B cell (primary cell): ENCODE measurements around the gene ZNF23. TPM values are rescaled to one million over a fixed set of nuclear protein-coding genes. Genes with fewer than 3 reads are reported as not detected.

Source experiments
- ATAC-seq: fragments of 200-7000 bp; cut with Tn5 transposase; one replicate; pipeline ENCODE4 v1.10.0; 2021; ENCODE audit warnings: low read depth, mild to moderate bottlenecking, moderate number of reproducible peaks, moderate library complexity
- CTCF ChIA-PET: fragments of 350-600 bp; sonication (Branson Sonifier 250); formaldehyde crosslinking; loops from one replicate; lab custom pipeline; 2021; ENCODE audit warnings: antibody characterized with exemption, inconsistent platforms; lab: Charles Lee
- POLR2A ChIA-PET: fragments of 350-600 bp; sonication (Branson Sonifier 250); formaldehyde crosslinking; loops from one replicate; lab custom pipeline; 2021; ENCODE audit warnings: antibody characterized with exemption; lab: Charles Lee
- DNase-seq: peaks from one replicate; pipeline ENCODE4 v3.0.0; 2013
- H2AFZ ChIP-seq: 2 replicates; pipeline ENCODE4 v1.6.1; 2012; ENCODE audit warnings: mild to moderate bottlenecking, low read depth, low read length; ENCODE audit not compliant: insufficient read depth, poor library complexity, severe bottlenecking
- H3K27ac ChIP-seq, 2 donors: 1 replicate in 1 of 2; 2 replicates in 1 of 2; pipeline ENCODE4 v1.5.1; 2012 to 2013; ENCODE audit warnings: low read length in 2 of 2, mild to moderate bottlenecking in 2 of 2, moderate library complexity in 1 of 2
- H3K27me3 ChIP-seq, 4 experiments: fragments of 200-600 bp in 1 of 4; sonication (generic) in 1 of 4; replicated peaks in 1 of 4; 1 replicate in 2 of 4; 2 replicates in 2 of 4; pipeline versions ENCODE4 v1.6.1 to v1.7.0; 2013 to 2016; ENCODE audit warnings: low read length in 3 of 4, mild to moderate bottlenecking in 2 of 4, mixed read lengths in 1 of 4, moderate library complexity in 1 of 4; ENCODE audit not compliant: insufficient read depth in 4 of 4, control insufficient read depth in 3 of 4; ENCODE audit errors: control extremely low read depth in 1 of 4
- H3K36me3 ChIP-seq, 2 experiments: replicated peaks in 1 of 2; 1 replicate in 1 of 2; 2 replicates in 1 of 2; pipeline versions ENCODE4 v1.6.1 to v1.7.1; 2013; ENCODE audit warnings: low read length in 1 of 2; ENCODE audit not compliant: insufficient read depth in 2 of 2, control insufficient read depth in 1 of 2; ENCODE audit errors: control extremely low read depth in 1 of 2, extremely low read depth in 1 of 2
- H3K4me1 ChIP-seq, 2 donors: fragments of 200-600 bp in 1 of 2; sonication (generic) in 1 of 2; 1 replicate in 1 of 2; 2 replicates in 1 of 2; pipeline versions ENCODE4 v1.5.1 to v1.6.1; 2013 to 2017; ENCODE audit warnings: low read length in 2 of 2; ENCODE audit not compliant: control insufficient read depth in 2 of 2, insufficient read depth in 2 of 2
- H3K4me2 ChIP-seq: replicated peaks from 2 replicates; pipeline ENCODE3; 2012; ENCODE audit warnings: mild to moderate bottlenecking, low read depth, low read length; ENCODE audit not compliant: poor library complexity, severe bottlenecking
- H3K4me3 ChIP-seq, 5 experiments: fragments of 200-600 bp in 1 of 5; sonication (generic) in 1 of 5; 1 replicate in 3 of 5; 2 replicates in 2 of 5; pipeline versions ENCODE4 v1.5.1 to v1.7.0; 2011 to 2016; ENCODE audit warnings: low read length in 4 of 5, mild to moderate bottlenecking in 4 of 5, low read depth in 2 of 5, control low read depth in 1 of 5, moderate library complexity in 1 of 5; ENCODE audit not compliant: insufficient read depth in 1 of 5; ENCODE audit errors: control extremely low read depth in 1 of 5, extremely low read depth in 1 of 5
- H3K79me2 ChIP-seq: fragments of 200-600 bp; sonication (generic); one replicate; pipeline ENCODE4 v1.6.0; 2016; ENCODE audit warnings: low read length; ENCODE audit not compliant: control insufficient read depth, insufficient read depth
- H3K9ac ChIP-seq: fragments of 200-600 bp; sonication (generic); 2 replicates; pipeline ENCODE4 v1.6.1; 2017; ENCODE audit warnings: mild to moderate bottlenecking, low read length, moderate library complexity
- H3K9me3 ChIP-seq, 3 donors: one replicate each; pipeline versions ENCODE4 v1.6.1 to v1.7.1; 2013; ENCODE audit warnings: low read length in 2 of 3; ENCODE audit not compliant: control insufficient read depth in 2 of 3, insufficient read depth in 1 of 3; ENCODE audit errors: control extremely low read depth in 1 of 3
- H4K20me1 ChIP-seq: 2 replicates; pipeline ENCODE4 v1.6.0; 2012; ENCODE audit warnings: mild to moderate bottlenecking, low read length; ENCODE audit not compliant: insufficient read depth, control insufficient read depth, poor library complexity, severe bottlenecking
- H3K27ac Mint-ChIP-seq: one replicate; pipeline ENCODE4 v1.8.0; 2021; ENCODE audit warnings: mixed read lengths
- H3K27me3 Mint-ChIP-seq: one replicate; pipeline ENCODE4 v1.8.0; 2021; ENCODE audit warnings: mixed read lengths
- H3K4me1 Mint-ChIP-seq: one replicate; pipeline ENCODE4 v1.8.0; 2021; ENCODE audit warnings: mixed read lengths
- H3K4me3 Mint-ChIP-seq: one replicate; pipeline ENCODE4 v1.8.0; 2021; ENCODE audit warnings: mixed read lengths
- H3K9me3 Mint-ChIP-seq: one replicate; pipeline ENCODE4 v1.8.0; 2022; ENCODE audit warnings: mixed read lengths; ENCODE audit not compliant: insufficient read depth
- CTCF ChIP-seq: fragments of 200-600 bp; IDR thresholded peaks from one replicate; pipeline ENCODE4 v1.8.0; 2022; ENCODE audit warnings: antibody characterized with exemption, mild to moderate bottlenecking
- EZH2 ChIP-seq: IDR thresholded peaks from 2 replicates; pipeline ENCODE4 v1.6.1; 2012; ENCODE audit warnings: borderline replicate concordance, low read depth, mild to moderate bottlenecking, moderate library complexity, low read length; ENCODE audit not compliant: insufficient read depth, poor library complexity, severe bottlenecking
- WGBS: methylation state at CpG from one replicate; pipeline ENCODE4 v1.1.5; 2013; ENCODE audit warnings: missing lambda C conversion rate; ENCODE audit not compliant: insufficient coverage; 5-methylcytosine and 5-hydroxymethylcytosine counted together
- intact Hi-C: fragments of 100-400 bp; cut with micrococcal nuclease; formaldehyde crosslinking; loops from one replicate; pipeline ENCODE4 v1.10.0; 2022
- polyA plus RNA-seq: library from polyadenylated mRNA; depleted of rRNA; stranded (reverse); fragments of >200 nt; gene quantifications from 2 replicates; pipeline ENCODE4 v1.2.3, GENCODE V29; 2012
- total RNA-seq, 2 donors: library from RNA; stranded (reverse); fragments of 120-200 nt in 1 of 2; gene quantifications; 1 replicate in 1 of 2; 2 replicates in 1 of 2; pipeline versions ENCODE4 v1.2.3 to v1.2.4, GENCODE V29; 2013 to 2022

Gene ZNF23
- total and polyA plus RNA-seq, 2 donors (not counting 1 experiment from before 2014, with no cell fraction given), result 8.4 to 15.0 TPM

GRCh38 chr16:71467810-71468209, 5.8 kb upstream of the ZNF23 start:
- 6% methylated on average over 2 of the region's 9 CpGs for WGBS
- no peaks in the 10 kb centered on the region for H3K79me2 ChIP-seq
- H3K4me1 ChIP-seq, result no peaks in the 10 kb centered on the region
- ChIA-PET CTCF (no interaction called here), POLR2A (no interaction called here)
- Mint-ChIP-seq H3K4me1 (peaks cover 3% of the 10 kb centered on the region), H3K4me3 (no peak overlapping the region), H3K9me3 (peaks cover 2% of the 10 kb centered on the region), H3K27me3 (no peaks in the 10 kb centered on the region), H3K27ac (no peak overlapping the region)
- TF ChIP-seq CTCF (no peak), EZH2 (no peak)
- intact Hi-C loops, result no loop called here
- H2AFZ ChIP-seq, result no peak overlapping the region
- H3K4me3 ChIP-seq, result no peak overlapping the region
- ATAC-seq (no peak), DNase-seq (peak; percentile 62)
- H3K36me3 ChIP-seq, result no peaks in the 10 kb centered on the region
- no peaks in the 10 kb centered on the region for H3K27me3 ChIP-seq
- no peaks in the 10 kb centered on the region for H3K9me3 ChIP-seq
- no peak overlapping the region for H3K4me2 ChIP-seq
- H3K9ac ChIP-seq, result no peak overlapping the region
- no peak overlapping the region for H3K27ac ChIP-seq
- no peaks in the 10 kb centered on the region for H4K20me1 ChIP-seq

GRCh38 chr16:71464231-71464630, 2.2 kb upstream of the ZNF23 start:
- no peak overlapping the region for H2AFZ ChIP-seq
- peaks cover 27% of the 10 kb centered on the region for H3K79me2 ChIP-seq
- H3K27ac ChIP-seq, result no peak overlapping the region
- no peak overlapping the region for H3K4me2 ChIP-seq
- H3K9ac ChIP-seq, result no peak overlapping the region
- peaks cover 30% of the 10 kb centered on the region for H3K4me1 Mint-ChIP-seq
- no peaks in the 10 kb centered on the region for H3K27me3 ChIP-seq
- H3K27me3 Mint-ChIP-seq, result no peaks in the 10 kb centered on the region
- peaks cover 14 to 16% of the 10 kb centered on the region in 2 donors for H3K4me1 ChIP-seq
- WGBS, result no CpG with 5 or more reads among the region's 1 CpG
- ChIA-PET CTCF (interaction anchor here (1.7 to 5.2 kb wide), 4 partner anchors 15 to 146 kb away, joined by 4 to 34 read pairs (median 6); no protein-coding TSS in a partner anchor), POLR2A (interaction anchor here (1.0 kb wide), 1 partner anchor 20 kb away, joined by 4 read pairs; no protein-coding TSS in a partner anchor)
- H3K9me3 Mint-ChIP-seq, result peaks cover 2% of the 10 kb centered on the region
- ATAC-seq (no peak), DNase-seq (no peak)
- no peaks in the 10 kb centered on the region for H3K36me3 ChIP-seq
- peaks cover 0 to 2% (median 0%) of the 10 kb centered on the region in 3 donors for H3K9me3 ChIP-seq
- no peak overlapping the region for H3K27ac Mint-ChIP-seq
- H3K4me3 Mint-ChIP-seq, result no peak overlapping the region
- TF ChIP-seq EZH2 (no peak), CTCF (no peak)
- H3K4me3 ChIP-seq, result no peak overlapping the region
- intact Hi-C loops, result no loop called here
- no peaks in the 10 kb centered on the region for H4K20me1 ChIP-seq
